H1 (cell line): ENCODE results near the gene LIX1L. TPM values are rescaled to one million over a fixed set of nuclear protein-coding genes. Genes with fewer than 3 reads are reported as not detected.

Experiments used
- CTCF ChIA-PET: fragments of 300-600 bp; sonication (Branson Sonifier 250); formaldehyde crosslinking; loops from one replicate; lab custom pipeline; 2021; ENCODE audit not compliant: partially characterized antibody; lab: Charles Lee
- POLR2A ChIA-PET: fragments of 300-600 bp; sonication (Branson Sonifier 250); formaldehyde crosslinking; loops from one replicate; lab custom pipeline; 2021; ENCODE audit warnings: inconsistent platforms; ENCODE audit not compliant: partially characterized antibody; lab: Charles Lee
- DNase-seq, 2 experiments: peaks; one replicate each; pipeline versions ENCODE4 v3.0.0 to v3.0.0-alpha.2; 2010 to 2022; ENCODE audit warnings: low spot score in 2 of 2, low read depth in 1 of 2, mixed read lengths in 1 of 2
- FAIRE-seq: peaks from 2 replicates; lab custom pipeline; 2011; peaks lifted over from hg19 to GRCh38; lab: Jason Lieb, UNC
- H2AFZ ChIP-seq: 2 replicates; pipeline ENCODE4 v1.8.1; 2012; ENCODE audit warnings: low read length, inconsistent platforms
- H2AK5ac ChIP-seq: 2 replicates; pipeline ENCODE4 v1.6.1; 2013; ENCODE audit warnings: low read depth, low read length
- H2BK120ac ChIP-seq: replicated peaks from 2 replicates; pipeline ENCODE3; 2013; ENCODE audit warnings: low read depth, low read length, inconsistent platforms
- H2BK12ac ChIP-seq: 2 replicates; pipeline ENCODE4 v1.6.1; 2013; ENCODE audit warnings: low read depth, low read length
- H2BK15ac ChIP-seq: 2 replicates; pipeline ENCODE4 v1.6.1; 2013; ENCODE audit warnings: low read length
- H2BK20ac ChIP-seq: 2 replicates; pipeline ENCODE4 v1.6.1; 2013; ENCODE audit warnings: low read length
- H2BK5ac ChIP-seq: 2 replicates; pipeline ENCODE4 v1.6.1; 2013; ENCODE audit warnings: low read depth, low read length
- H3K14ac ChIP-seq: 2 replicates; pipeline ENCODE4 v1.6.1; 2013; ENCODE audit warnings: inconsistent platforms; ENCODE audit not compliant: insufficient read length
- H3K18ac ChIP-seq: 2 replicates; pipeline ENCODE4 v1.6.1; 2013; ENCODE audit warnings: low read length; ENCODE audit errors: extremely low read depth
- H3K23ac ChIP-seq: 2 replicates; pipeline ENCODE4 v1.6.1; 2013; ENCODE audit warnings: inconsistent platforms; ENCODE audit not compliant: insufficient read length
- H3K23me2 ChIP-seq: 2 replicates; pipeline ENCODE4 v1.6.1; 2013; ENCODE audit warnings: low read depth, low read length
- H3K27ac ChIP-seq: 2 replicates; pipeline ENCODE4 v1.6.1; 2011; ENCODE audit warnings: low read depth, low read length, inconsistent platforms
- H3K27me3 ChIP-seq, 4 experiments: replicated peaks in 1 of 4; 1 replicate in 1 of 4; 2 replicates in 3 of 4; pipeline versions ENCODE4 v1.6.1 to v1.8.1; 2011 to 2013; ENCODE audit warnings: low read length in 3 of 4, mild to moderate bottlenecking in 3 of 4, inconsistent platforms in 2 of 4, mixed read lengths in 2 of 4, moderate library complexity in 1 of 4; ENCODE audit not compliant: control insufficient read depth in 3 of 4, insufficient read depth in 3 of 4; ENCODE audit errors: extremely low read depth in 1 of 4
- H3K36me3 ChIP-seq, 4 experiments: 2 replicates each; pipeline versions ENCODE4 v1.6.1 to v1.8.1; 2011 to 2013; ENCODE audit warnings: mild to moderate bottlenecking in 4 of 4, low read length in 3 of 4, moderate library complexity in 2 of 4, control low read depth in 1 of 4, inconsistent platforms in 1 of 4; ENCODE audit not compliant: insufficient read depth in 4 of 4, control insufficient read depth in 2 of 4
- H3K4ac ChIP-seq: replicated peaks from 2 replicates; pipeline ENCODE3; 2013; ENCODE audit warnings: low read length, low read depth, mixed read lengths, inconsistent platforms; ENCODE audit not compliant: insufficient read length
- H3K4me1 ChIP-seq, 4 experiments: replicated peaks in 1 of 4; 1 replicate in 1 of 4; 2 replicates in 3 of 4; pipeline versions ENCODE4 v1.6.1 to v1.8.1; 2011 to 2013; ENCODE audit warnings: low read length in 3 of 4, inconsistent platforms in 2 of 4, mixed read lengths in 1 of 4; ENCODE audit not compliant: insufficient read depth in 4 of 4, control insufficient read depth in 3 of 4
- H3K4me2 ChIP-seq, 2 experiments: 2 replicates each; pipeline versions ENCODE4 v1.6.1 to v1.8.1; 2011 to 2013; ENCODE audit warnings: low read depth in 2 of 2, low read length in 2 of 2, control low read depth in 1 of 2, inconsistent platforms in 1 of 2, mild to moderate bottlenecking in 1 of 2; ENCODE audit not compliant: insufficient read depth in 1 of 2
- H3K4me3 ChIP-seq, 4 experiments: fragments of 200-600, 300-600 bp in 1 of 4; sonication (generic), shearing (Covaris generic), sonication (Bioruptor Twin) in 1 of 4; 2 replicates each; pipeline versions ENCODE4 v1.5.1 to v1.8.1; 2011 to 2016; ENCODE audit warnings: low read length in 4 of 4, low read depth in 3 of 4, control low read depth in 2 of 4, inconsistent platforms in 2 of 4, mild to moderate bottlenecking in 2 of 4, mixed read lengths in 1 of 4, moderate library complexity in 1 of 4; ENCODE audit not compliant: insufficient read depth in 2 of 4; ENCODE audit errors: extremely low read depth in 1 of 4
- H3K56ac ChIP-seq: replicated peaks from 2 replicates; pipeline ENCODE3; 2013; ENCODE audit warnings: low read depth, mild to moderate bottlenecking, mixed read lengths, low read length, inconsistent platforms; ENCODE audit not compliant: insufficient read length
- H3K79me1 ChIP-seq: 2 replicates; pipeline ENCODE4 v1.6.1; 2013; ENCODE audit warnings: low read depth, low read length, control low read depth
- H3K79me2 ChIP-seq, 2 experiments: 2 replicates each; pipeline versions ENCODE4 v1.6.1 to v1.8.1; 2012 to 2013; ENCODE audit warnings: low read length in 2 of 2, mild to moderate bottlenecking in 2 of 2, inconsistent platforms in 1 of 2; ENCODE audit not compliant: insufficient read depth in 2 of 2, control insufficient read depth in 1 of 2
- H3K9ac ChIP-seq, 4 experiments: replicated peaks in 1 of 4; 1 replicate in 1 of 4; 2 replicates in 3 of 4; pipeline versions ENCODE4 v1.6.1 to v1.8.1; 2011 to 2013; ENCODE audit warnings: low read depth in 3 of 4, low read length in 3 of 4, control low read depth in 2 of 4, mild to moderate bottlenecking in 2 of 4, moderate library complexity in 2 of 4, inconsistent platforms in 1 of 4; ENCODE audit errors: extremely low read depth in 1 of 4
- H3K9me3 ChIP-seq, 2 experiments: 2 replicates each; pipeline versions ENCODE4 v1.6.1 to v1.8.1; 2012 to 2013; ENCODE audit warnings: mild to moderate bottlenecking in 2 of 2, moderate library complexity in 2 of 2, control low read depth in 1 of 2, inconsistent platforms in 1 of 2, low read depth in 1 of 2, low read length in 1 of 2, mixed read lengths in 1 of 2; ENCODE audit not compliant: insufficient read depth in 2 of 2
- H4K20me1 ChIP-seq, 2 experiments: replicated peaks in 1 of 2; 2 replicates each; pipeline versions ENCODE3 to v1.8.1; 2011 to 2013; ENCODE audit warnings: inconsistent platforms in 2 of 2, low read length in 2 of 2, mild to moderate bottlenecking in 1 of 2; ENCODE audit not compliant: insufficient read depth in 2 of 2, control insufficient read depth in 1 of 2
- H4K5ac ChIP-seq: 2 replicates; pipeline ENCODE4 v1.6.1; 2013; ENCODE audit warnings: low read length, low read depth, mixed read lengths, inconsistent platforms; ENCODE audit not compliant: insufficient read length
- H4K8ac ChIP-seq: 2 replicates; pipeline ENCODE4 v1.8.0; 2013; ENCODE audit warnings: mild to moderate bottlenecking, moderate library complexity, low read length, inconsistent platforms; ENCODE audit not compliant: insufficient read depth; ENCODE audit errors: extremely low read depth
- H4K91ac ChIP-seq: replicated peaks from 2 replicates; pipeline ENCODE3; 2013; ENCODE audit warnings: low read length, mixed read lengths, inconsistent platforms; ENCODE audit not compliant: insufficient read length
- CHD1 ChIP-seq: IDR thresholded peaks from 2 replicates; pipeline ENCODE4 v1.6.1; 2012; ENCODE audit warnings: low read depth, low read length, improper control_type of control experiment
- CTBP2 ChIP-seq: IDR thresholded peaks from 2 replicates; pipeline ENCODE4 v1.7.0; 2011; ENCODE audit warnings: borderline replicate concordance, mild to moderate bottlenecking, moderate library complexity, mixed read lengths, low read length; ENCODE audit not compliant: insufficient read depth, insufficient read length
- EP300 ChIP-seq, 2 experiments: IDR thresholded peaks; 1 replicate in 1 of 2; 2 replicates in 1 of 2; pipeline ENCODE4 v1.6.1; 2011 to 2012; ENCODE audit warnings: low read depth in 2 of 2, low read length in 2 of 2, mild to moderate bottlenecking in 2 of 2, borderline replicate concordance in 1 of 2, inconsistent platforms in 1 of 2, moderate library complexity in 1 of 2
- FOSL1 ChIP-seq: IDR thresholded peaks from 2 replicates; pipeline ENCODE4 v1.6.1; 2011; ENCODE audit warnings: mild to moderate bottlenecking, low read depth, low read length, moderate library complexity; ENCODE audit not compliant: insufficient read depth
- MAFK ChIP-seq: IDR thresholded peaks from 2 replicates; pipeline ENCODE4 v1.6.1; 2012; ENCODE audit warnings: low read depth, mild to moderate bottlenecking, improper control_type of control experiment, low read length
- POLR2A ChIP-seq, 2 experiments: IDR thresholded peaks; 1 replicate in 1 of 2; 2 replicates in 1 of 2; pipeline ENCODE4 v1.6.1; 2011; ENCODE audit warnings: low read depth in 2 of 2, low read length in 2 of 2, mild to moderate bottlenecking in 2 of 2; ENCODE audit errors: control extremely low read depth in 1 of 2
- POU5F1 ChIP-seq: IDR thresholded peaks from 2 replicates; pipeline ENCODE4 v1.6.1; 2011; ENCODE audit warnings: low read depth, mild to moderate bottlenecking, low read length, moderate library complexity
- SAP30 ChIP-seq: fragments of 300-600 bp; sonication (generic); IDR thresholded peaks from 2 replicates; pipeline ENCODE4 v1.7.1; 2012; ENCODE audit warnings: low read length, moderate library complexity, mild to moderate bottlenecking, inconsistent platforms; ENCODE audit not compliant: insufficient read depth, insufficient replicate concordance
- SIN3A ChIP-seq, 2 experiments: IDR thresholded peaks in 1 of 2; conservative IDR thresholded peaks in 1 of 2; 2 replicates each; pipeline ENCODE4 v1.6.1; 2011 to 2012; ENCODE audit warnings: low read length in 2 of 2, improper control_type of control experiment in 1 of 2, low read depth in 1 of 2, mild to moderate bottlenecking in 1 of 2
- SP2 ChIP-seq: IDR thresholded peaks from 2 replicates; pipeline ENCODE4 v1.6.1; 2012; ENCODE audit warnings: mild to moderate bottlenecking, low read length, inconsistent platforms
- WGBS, 2 experiments: shearing (Covaris generic) in 1 of 2; methylation state at CpG; one replicate each; pipeline versions ENCODE4 v1.1.6 to v1.1.7; 2013 to 2015; ENCODE audit warnings: low lambda C conversion rate in 2 of 2, mixed read lengths in 2 of 2, inconsistent platforms in 1 of 2, low coverage in 1 of 2, missing lambda C conversion rate in 1 of 2; ENCODE audit not compliant: insufficient replicate concordance in 2 of 2, insufficient coverage in 1 of 2, insufficient read length in 1 of 2; ENCODE audit errors: extremely low coverage in 1 of 2, missing lambda C conversion rate in 1 of 2; 5-methylcytosine and 5-hydroxymethylcytosine counted together
- polyA plus RNA-seq, 7 experiments: library from polyadenylated mRNA; depleted of rRNA in 3 of 7; stranded (reverse) in 5 of 7; unstranded in 2 of 7; fragments of >200 nt in 5 of 7; fragments of 200-250 nt in 2 of 7; gene quantifications; 1 replicate in 5 of 7; 2 replicates in 1 of 7; 4 replicates in 1 of 7; pipeline versions ENCODE4 v1.2.1 to v1.2.3, GENCODE V29; 2011 to 2013; ENCODE audit warnings: missing spikeins in 2 of 7, mixed read lengths in 2 of 7
- total RNA-seq: library from RNA; stranded (reverse); fragmentation: NEBNext Ultra II Directional; extraction: Animal tissue kit (Norgen Biotek cat#: 25700); gene quantifications from 2 replicates; pipeline ENCODE4 v1.2.1, GENCODE V29; 2021
- TF ChIP-seq, protein P1 (sequence below): IDR thresholded peaks from 2 replicates; pipeline ENCODE4 v1.6.1; 2012; ENCODE audit warnings: inconsistent platforms
- TF ChIP-seq, protein P2 (sequence below): IDR thresholded peaks from 2 replicates; pipeline ENCODE4 v1.6.1; 2011; ENCODE audit warnings: low read length, improper control_type of control experiment

LIX1L gene
- total and polyA plus RNA-seq, 2 of the 8 experiments (the other 6 are each of a cell fraction or from before 2014, with no cell fraction given): 2.9 to 3.7 TPM

DNA sequence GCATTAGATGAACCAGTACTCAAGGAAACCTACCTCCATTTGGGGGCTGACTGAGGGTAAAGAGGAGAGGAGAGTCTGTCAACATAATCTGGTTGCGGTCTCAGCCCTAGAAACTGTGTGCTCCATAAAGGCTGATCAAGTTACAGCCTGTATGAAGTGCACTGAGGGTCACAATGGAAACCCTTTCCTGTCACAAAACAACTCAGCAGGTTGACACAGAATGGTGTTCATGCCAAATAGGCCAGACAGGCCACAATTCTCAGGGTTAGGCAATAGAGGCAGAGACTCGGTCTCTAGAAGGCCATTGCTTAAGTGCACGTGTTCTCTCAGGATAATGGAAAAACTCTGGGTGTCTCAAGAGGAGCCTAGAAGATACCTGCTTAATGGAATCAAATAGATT is 68.1 kb downstream of the LIX1L start:
- H3K27ac ChIP-seq: no peak overlapping the region
- H2BK5ac ChIP-seq: no peak overlapping the region
- no peak overlapping the region for H3K14ac ChIP-seq
- H4K20me1 ChIP-seq: no peaks in the 10 kb centered on the region
- no peak for DNase-seq
- ChIA-PET CTCF (interaction anchor here (0.6 to 8.7 kb wide), 8 partner anchors 9 to 126 kb away, joined by 3 to 146 read pairs (median 48); partner anchors contain the start of genes ITGA10, NUDT17, PEX11B and PIAS3), POLR2A (no interaction called here)
- peaks cover 5% of the 10 kb centered on the region; the same call in 1 of the 2 replicates for H3K23me2 ChIP-seq
- FAIRE-seq: no peak
- H3K9me3 ChIP-seq: no peaks in the 10 kb centered on the region
- H2AFZ ChIP-seq: no peak overlapping the region
- no peak overlapping the region for H2BK120ac ChIP-seq
- no peaks in the 10 kb centered on the region for H3K79me1 ChIP-seq
- H3K4me1 ChIP-seq: peaks cover 0 to 6% (median 4%) of the 10 kb centered on the region in 4 experiments; a peak in 4 of 7 replicates
- H3K18ac ChIP-seq: no peak overlapping the region
- no peaks in the 10 kb centered on the region for H3K79me2 ChIP-seq
- H3K4me3 ChIP-seq: no peak overlapping the region
- H4K5ac ChIP-seq: no peak overlapping the region
- H3K4me2 ChIP-seq: no peak overlapping the region
- peaks cover 0 to 9% (median 8%) of the 10 kb centered on the region in 4 experiments; a peak in 6 of 7 replicates for H3K27me3 ChIP-seq
- H2BK20ac ChIP-seq: no peak overlapping the region
- peak overlapping the region; percentile 33; the same call in 1 of the 2 replicates for H2BK12ac ChIP-seq
- H3K23ac ChIP-seq: no peak overlapping the region
- H4K8ac ChIP-seq: no peak overlapping the region
- no peak overlapping the region for H2BK15ac ChIP-seq
- no peak overlapping the region for H3K56ac ChIP-seq
- no peak overlapping the region for H4K91ac ChIP-seq
- WGBS, 2 experiments: 88% methylated on average over 3 of the region's 3 CpGs; no CpG with 5 or more reads in 1 of the 2 experiments
- no peak overlapping the region for H2AK5ac ChIP-seq
- no peak overlapping the region for H3K9ac ChIP-seq
- no peak overlapping the region for H3K4ac ChIP-seq
- no peaks in the 10 kb centered on the region for H3K36me3 ChIP-seq
- TF ChIP-seq POLR2A (IDR thresholded peaks at IDR 0.05; ENCODE audit: control extremely low read depth in 1 of 2, low read depth in 2 of 2, low read length in 2 of 2): no peak
- no peak for TF ChIP-seq CHD1
- TF ChIP-seq, protein P1, sequence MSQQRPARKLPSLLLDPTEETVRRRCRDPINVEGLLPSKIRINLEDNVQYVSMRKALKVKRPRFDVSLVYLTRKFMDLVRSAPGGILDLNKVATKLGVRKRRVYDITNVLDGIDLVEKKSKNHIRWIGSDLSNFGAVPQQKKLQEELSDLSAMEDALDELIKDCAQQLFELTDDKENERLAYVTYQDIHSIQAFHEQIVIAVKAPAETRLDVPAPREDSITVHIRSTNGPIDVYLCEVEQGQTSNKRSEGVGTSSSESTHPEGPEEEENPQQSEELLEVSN: no peak
- TF ChIP-seq SIN3A (conservative IDR thresholded peaks at IDR 0.05 in 1 of 2, IDR thresholded peaks at IDR 0.05 in 1 of 2; ENCODE audit: low read depth in 1 of 2, low read length in 2 of 2): no peak
- TF ChIP-seq, protein P2, sequence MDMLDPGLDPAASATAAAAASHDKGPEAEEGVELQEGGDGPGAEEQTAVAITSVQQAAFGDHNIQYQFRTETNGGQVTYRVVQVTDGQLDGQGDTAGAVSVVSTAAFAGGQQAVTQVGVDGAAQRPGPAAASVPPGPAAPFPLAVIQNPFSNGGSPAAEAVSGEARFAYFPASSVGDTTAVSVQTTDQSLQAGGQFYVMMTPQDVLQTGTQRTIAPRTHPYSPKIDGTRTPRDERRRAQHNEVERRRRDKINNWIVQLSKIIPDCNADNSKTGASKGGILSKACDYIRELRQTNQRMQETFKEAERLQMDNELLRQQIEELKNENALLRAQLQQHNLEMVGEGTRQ: no peak
- TF ChIP-seq SAP30: no peak
- TF ChIP-seq CTBP2: no peak
- no peak for TF ChIP-seq EP300 (IDR thresholded peaks at IDR 0.05; ENCODE audit: borderline replicate concordance in 1 of 2, low read depth in 2 of 2, low read length in 2 of 2)
- TF ChIP-seq SP2: no peak
- TF ChIP-seq MAFK: no peak
- no peak for TF ChIP-seq POU5F1
- TF ChIP-seq FOSL1: no peak
